OCI-LY1 (cell line): ENCODE results near the gene CD47.

Experiments
- H2AFZ ChIP-seq: fragments of 200-600 bp; sonication (generic), shearing (Covaris generic); 2 replicates; pipeline ENCODE4 v1.6.0; 2014; ENCODE audit warnings: antibody characterized with exemption, mild to moderate bottlenecking, low read length
- H3F3A ChIP-seq: fragments of 200-600 bp; sonication (generic), shearing (Covaris generic); 2 replicates; pipeline ENCODE4 v1.6.0; 2014; ENCODE audit warnings: mild to moderate bottlenecking, antibody characterized with exemption, low read length, moderate library complexity; ENCODE audit not compliant: insufficient read depth
- H3K27ac ChIP-seq: fragments of 200-600 bp; sonication (generic); 2 replicates; pipeline ENCODE4 v1.5.1; 2014; ENCODE audit warnings: low read length, mixed run types, mild to moderate bottlenecking, low read depth; ENCODE audit not compliant: poor library complexity, severe bottlenecking
- H3K27me3 ChIP-seq: fragments of 200-600 bp; sonication (generic); 2 replicates; pipeline ENCODE4 v1.6.0; 2014; ENCODE audit warnings: antibody characterized with exemption, mild to moderate bottlenecking, low read length, moderate library complexity; ENCODE audit not compliant: insufficient read depth
- H3K36me3 ChIP-seq: fragments of 200-600 bp; sonication (generic); 2 replicates; pipeline ENCODE4 v1.6.1; 2014; ENCODE audit warnings: mild to moderate bottlenecking, antibody characterized with exemption, low read length, moderate library complexity, mixed read lengths; ENCODE audit not compliant: insufficient read depth
- H3K4me1 ChIP-seq: fragments of 200-600 bp; sonication (generic); 2 replicates; pipeline ENCODE4 v1.5.1; 2014; ENCODE audit warnings: mild to moderate bottlenecking, low read length, moderate library complexity; ENCODE audit not compliant: insufficient read depth, severe bottlenecking
- H3K4me2 ChIP-seq: fragments of 200-600 bp; sonication (generic), shearing (Covaris generic); 2 replicates; pipeline ENCODE4 v1.6.1; 2014; ENCODE audit warnings: low read length
- H3K4me3 ChIP-seq: fragments of 200-600 bp; sonication (generic); 2 replicates; pipeline ENCODE4 v1.5.1; 2014; ENCODE audit warnings: low read length, low read depth, mild to moderate bottlenecking, mixed read lengths; ENCODE audit not compliant: poor library complexity, severe bottlenecking
- H3K79me2 ChIP-seq: fragments of 200-600 bp; shearing (Covaris generic); 2 replicates; pipeline ENCODE4 v1.6.1; 2016; ENCODE audit warnings: mixed run types, low read length, mixed read lengths; ENCODE audit not compliant: insufficient read depth
- H3K9ac ChIP-seq: fragments of 200-600 bp; sonication (generic), shearing (Covaris generic); 2 replicates; pipeline ENCODE4 v1.6.1; 2014; ENCODE audit warnings: mild to moderate bottlenecking, low read length, mixed read lengths
- H3K9me2 ChIP-seq: fragments of 200-600 bp; sonication (generic), shearing (Covaris generic); 2 replicates; pipeline ENCODE4 v1.6.1; 2014; ENCODE audit warnings: low read depth, mild to moderate bottlenecking, low read length, mixed read lengths
- H3K9me3 ChIP-seq: fragments of 200-600 bp; shearing (Covaris generic); 2 replicates; pipeline ENCODE4 v1.6.1; 2014; ENCODE audit warnings: low read length, mixed read lengths
- H4K20me1 ChIP-seq: fragments of 200-600 bp; sonication (generic), shearing (Covaris generic); 2 replicates; pipeline ENCODE4 v1.6.0; 2016; ENCODE audit warnings: mild to moderate bottlenecking, low read length; ENCODE audit not compliant: insufficient read depth
- EZH2 ChIP-seq: fragments of 200-600 bp; sonication (generic), shearing (Covaris generic); IDR thresholded peaks from 2 replicates; pipeline ENCODE4 v1.8.0; 2017; ENCODE audit warnings: borderline replicate concordance, mixed run types, mild to moderate bottlenecking, antibody characterized with exemption, low read length, moderate library complexity, mixed read lengths
- TF ChIP-seq, protein P1 (sequence below): fragments of 200-600 bp; sonication (generic), shearing (Covaris generic); IDR thresholded peaks from 2 replicates; pipeline ENCODE4 v1.5.1; 2017; ENCODE audit warnings: mild to moderate bottlenecking, antibody characterized with exemption, low read length, moderate library complexity, mixed read lengths

The CD47 gene

DNA sequence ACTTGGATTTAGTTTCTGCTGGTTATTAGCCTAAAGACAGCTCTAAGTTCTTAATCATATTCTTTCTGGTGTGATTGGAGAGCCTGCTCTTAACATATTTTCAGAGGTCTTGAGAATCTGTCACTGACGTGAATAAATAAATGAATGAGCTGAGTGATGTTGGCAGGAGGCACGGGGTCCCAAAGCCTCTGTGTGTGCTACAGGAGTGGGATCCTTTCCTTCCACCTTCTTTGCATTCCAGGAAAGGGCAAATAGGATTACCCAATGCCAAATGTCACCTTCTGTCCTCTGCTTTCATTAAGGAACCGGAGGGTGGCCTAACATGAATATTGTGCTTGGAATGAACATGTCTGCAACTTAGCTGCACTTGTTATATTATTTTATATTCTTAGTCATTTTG, 53.1 kb downstream of the CD47 start:
- Histone ChIP-seq H3K79me2 (no peaks in the 10 kb centered on the region), H3K4me2 (no peak overlapping the region)

DNA sequence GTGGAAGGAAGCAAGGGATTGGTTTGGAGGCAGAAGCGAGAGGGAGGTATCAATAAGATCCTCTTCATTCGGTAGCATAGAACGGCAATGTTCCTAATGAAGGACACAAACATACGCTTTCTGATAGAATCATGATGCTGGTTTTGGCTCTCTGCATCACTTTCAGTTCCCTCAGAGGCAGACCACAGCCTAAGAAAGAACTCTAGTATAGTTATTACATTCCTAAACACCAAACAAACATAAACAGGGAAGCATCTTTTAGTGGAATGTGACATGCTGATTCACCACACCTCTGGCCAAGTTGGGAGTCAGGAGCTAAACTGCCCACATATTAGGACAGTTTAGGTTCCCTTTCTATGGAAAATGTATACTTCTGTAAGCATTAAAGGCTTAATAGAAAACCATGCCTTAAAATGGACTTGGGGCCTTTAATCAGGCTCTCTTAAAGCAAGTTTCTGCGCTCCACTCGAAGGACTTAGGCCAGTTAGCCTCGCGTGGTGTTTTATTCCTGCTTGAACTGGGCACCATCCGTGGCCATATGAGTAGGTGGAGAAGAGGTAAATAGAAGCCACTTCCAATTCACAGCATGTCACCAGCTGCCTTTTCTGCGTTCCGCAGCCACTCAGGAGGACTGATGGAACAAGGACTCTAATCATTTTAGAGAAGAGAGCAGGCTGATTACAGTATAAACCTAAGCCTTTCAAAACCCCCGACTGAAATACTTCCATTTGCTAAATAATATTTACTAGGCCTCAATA, 53.7 kb downstream of the CD47 start:
- no peaks in the 10 kb centered on the region for H3K9me2 ChIP-seq
- no peaks in the 10 kb centered on the region for H3K27me3 ChIP-seq
- peaks cover 7% of the 10 kb centered on the region; the same call in 1 of the 2 replicates for H3K36me3 ChIP-seq
- H3F3A ChIP-seq, result no peaks in the 10 kb centered on the region
- no peak overlapping the region for H2AFZ ChIP-seq
- H3K9ac ChIP-seq, result no peak overlapping the region
- H3K9me3 ChIP-seq, result no peaks in the 10 kb centered on the region
- H3K4me3 ChIP-seq, result no peak overlapping the region
- no peak for TF ChIP-seq EZH2
- TF ChIP-seq, protein P1, sequence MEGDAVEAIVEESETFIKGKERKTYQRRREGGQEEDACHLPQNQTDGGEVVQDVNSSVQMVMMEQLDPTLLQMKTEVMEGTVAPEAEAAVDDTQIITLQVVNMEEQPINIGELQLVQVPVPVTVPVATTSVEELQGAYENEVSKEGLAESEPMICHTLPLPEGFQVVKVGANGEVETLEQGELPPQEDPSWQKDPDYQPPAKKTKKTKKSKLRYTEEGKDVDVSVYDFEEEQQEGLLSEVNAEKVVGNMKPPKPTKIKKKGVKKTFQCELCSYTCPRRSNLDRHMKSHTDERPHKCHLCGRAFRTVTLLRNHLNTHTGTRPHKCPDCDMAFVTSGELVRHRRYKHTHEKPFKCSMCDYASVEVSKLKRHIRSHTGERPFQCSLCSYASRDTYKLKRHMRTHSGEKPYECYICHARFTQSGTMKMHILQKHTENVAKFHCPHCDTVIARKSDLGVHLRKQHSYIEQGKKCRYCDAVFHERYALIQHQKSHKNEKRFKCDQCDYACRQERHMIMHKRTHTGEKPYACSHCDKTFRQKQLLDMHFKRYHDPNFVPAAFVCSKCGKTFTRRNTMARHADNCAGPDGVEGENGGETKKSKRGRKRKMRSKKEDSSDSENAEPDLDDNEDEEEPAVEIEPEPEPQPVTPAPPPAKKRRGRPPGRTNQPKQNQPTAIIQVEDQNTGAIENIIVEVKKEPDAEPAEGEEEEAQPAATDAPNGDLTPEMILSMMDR, result no peak
- H3K4me2 ChIP-seq, result no peak overlapping the region
- H3K79me2 ChIP-seq, result no peaks in the 10 kb centered on the region
- H3K4me1 ChIP-seq, result no peaks in the 10 kb centered on the region
- H3K27ac ChIP-seq, result no peak overlapping the region
- no peaks in the 10 kb centered on the region for H4K20me1 ChIP-seq

More for the DNA sequence above, 53.1 kb downstream of the CD47 start:
- Histone ChIP-seq H3K4me3 (no peak overlapping the region), H3K9me2 (no peaks in the 10 kb centered on the region), H3F3A (no peaks in the 10 kb centered on the region), H3K4me1 (no peaks in the 10 kb centered on the region), H3K36me3 (peaks cover 13% of the 10 kb centered on the region), H3K9me3 (no peaks in the 10 kb centered on the region), H3K27me3 (no peaks in the 10 kb centered on the region), H4K20me1 (no peaks in the 10 kb centered on the region), H2AFZ (no peak overlapping the region), H3K27ac (no peak overlapping the region), H3K9ac (no peak overlapping the region)
- no peak for TF ChIP-seq EZH2
- TF ChIP-seq, protein P1, result no peak

DNA sequence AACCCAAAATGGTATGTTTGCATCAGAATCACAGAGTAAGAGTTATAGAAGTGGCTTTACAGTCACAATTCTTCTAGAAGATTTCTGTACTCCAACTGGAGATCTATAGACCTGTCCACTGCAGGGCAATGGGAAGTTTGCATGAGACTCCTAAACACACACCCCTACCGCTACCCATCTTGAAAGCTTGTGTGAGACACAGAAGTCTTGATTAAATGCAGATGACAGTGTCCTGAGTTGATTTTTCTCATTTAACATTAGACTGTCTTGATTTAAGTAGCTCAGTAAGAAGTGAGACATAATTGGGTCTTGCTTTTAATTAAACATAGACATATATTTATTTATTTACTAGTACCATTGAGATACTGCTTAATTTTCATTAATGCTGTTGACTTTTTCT, 54.4 kb downstream of the CD47 start:
- no peak for TF ChIP-seq EZH2
- TF ChIP-seq, protein P1, result no peak
- H3K36me3 ChIP-seq, result no peaks in the 10 kb centered on the region; the same call in 1 of the 2 replicates
- no peak overlapping the region for H3K27ac ChIP-seq
- H3K4me2 ChIP-seq, result no peak overlapping the region
- H3K9me2 ChIP-seq, result no peaks in the 10 kb centered on the region
- H3F3A ChIP-seq, result no peaks in the 10 kb centered on the region
- no peaks in the 10 kb centered on the region for H3K9me3 ChIP-seq
- H3K27me3 ChIP-seq, result no peaks in the 10 kb centered on the region
- H3K4me1 ChIP-seq, result no peaks in the 10 kb centered on the region
- H3K79me2 ChIP-seq, result no peaks in the 10 kb centered on the region
- no peak overlapping the region for H3K9ac ChIP-seq
- H3K4me3 ChIP-seq, result no peak overlapping the region
- no peak overlapping the region for H2AFZ ChIP-seq
- H4K20me1 ChIP-seq, result no peaks in the 10 kb centered on the region
